ENCODE results near the gene NCAM2.

GRCh38 chr21:21018821-21019220 lies 20.6 kb downstream of the NCAM2 start:
- TF ChIP-seq CTCF (IDR thresholded peaks at IDR 0.05; ENCODE audit: low read length) (no peak), EZH2 (IDR thresholded peaks at IDR 0.05; ENCODE audit: borderline replicate concordance, low read length) (no peak)

Data from OCI-LY1 (cell line).